Prostate gland (tissue), 2 donors: ENCODE measurements around the gene HMGA1.

Source experiments
- POLR2AphosphoS5 ChIP-seq: sonication (generic); formaldehyde crosslinking; IDR thresholded peaks from one replicate; pipeline ENCODE4 v1.6.1; 2017; ENCODE audit warnings: antibody characterized with exemption
- TF ChIP-seq, protein P1 (sequence below), 4 experiments: fragments of 200-600 bp in 2 of 4; fragments of 450-650 bp in 2 of 4; sonication (generic) in 2 of 4; IDR thresholded peaks; 1 replicate in 3 of 4; 2 replicates in 1 of 4; pipeline ENCODE4 v1.5.1; 2016 to 2019; ENCODE audit warnings: antibody characterized with exemption in 4 of 4, mild to moderate bottlenecking in 2 of 4, moderate library complexity in 2 of 4

DNA sequence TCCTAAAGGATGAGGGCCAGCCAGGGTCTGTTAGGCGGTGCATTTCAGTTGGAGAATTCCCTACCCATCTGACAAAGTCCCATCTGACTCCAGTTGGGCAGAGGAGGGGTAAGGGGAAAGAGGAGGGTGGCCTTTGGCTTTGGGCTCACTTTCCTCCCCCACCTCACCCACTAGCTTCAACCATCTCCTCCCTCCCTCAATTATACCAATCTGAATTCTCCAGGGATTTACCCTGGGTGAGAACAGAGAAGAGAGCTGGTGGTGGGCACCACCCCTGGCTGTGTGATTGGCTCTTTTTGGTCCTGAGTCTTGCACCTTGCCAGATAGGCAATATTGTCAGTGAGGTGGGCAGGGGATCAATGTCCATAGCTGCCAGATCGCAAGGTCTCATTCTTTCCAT, 3.2 kb downstream of the HMGA1 start:
- TF ChIP-seq, protein P1, sequence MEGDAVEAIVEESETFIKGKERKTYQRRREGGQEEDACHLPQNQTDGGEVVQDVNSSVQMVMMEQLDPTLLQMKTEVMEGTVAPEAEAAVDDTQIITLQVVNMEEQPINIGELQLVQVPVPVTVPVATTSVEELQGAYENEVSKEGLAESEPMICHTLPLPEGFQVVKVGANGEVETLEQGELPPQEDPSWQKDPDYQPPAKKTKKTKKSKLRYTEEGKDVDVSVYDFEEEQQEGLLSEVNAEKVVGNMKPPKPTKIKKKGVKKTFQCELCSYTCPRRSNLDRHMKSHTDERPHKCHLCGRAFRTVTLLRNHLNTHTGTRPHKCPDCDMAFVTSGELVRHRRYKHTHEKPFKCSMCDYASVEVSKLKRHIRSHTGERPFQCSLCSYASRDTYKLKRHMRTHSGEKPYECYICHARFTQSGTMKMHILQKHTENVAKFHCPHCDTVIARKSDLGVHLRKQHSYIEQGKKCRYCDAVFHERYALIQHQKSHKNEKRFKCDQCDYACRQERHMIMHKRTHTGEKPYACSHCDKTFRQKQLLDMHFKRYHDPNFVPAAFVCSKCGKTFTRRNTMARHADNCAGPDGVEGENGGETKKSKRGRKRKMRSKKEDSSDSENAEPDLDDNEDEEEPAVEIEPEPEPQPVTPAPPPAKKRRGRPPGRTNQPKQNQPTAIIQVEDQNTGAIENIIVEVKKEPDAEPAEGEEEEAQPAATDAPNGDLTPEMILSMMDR (IDR thresholded peaks at IDR 0.05), result no peak
- no peak for TF ChIP-seq POLR2AphosphoS5
